Measurements from ENCODE around the gene POFUT2. TPM values are rescaled to one million over a fixed set of nuclear protein-coding genes. Genes with fewer than 3 reads are reported as not detected.

The POFUT2 gene
- total RNA-seq, 1 experiment from 2014 or later, result 28.2 TPM

GRCh38 chr21:45253180-45253579 lies 34.5 kb downstream of the POFUT2 start:
- no peaks in the 10 kb centered on the region for H4K20me1 ChIP-seq (ENCODE audit: low read length)
- DNase-seq, result peak; percentile 44
- CTCF ChIA-PET, result no interaction called here
- H3K9me3 ChIP-seq (ENCODE audit: low read length), result no peaks in the 10 kb centered on the region
- no peak for TF ChIP-seq EZH2phosphoT487 (IDR thresholded peaks at IDR 0.05; ENCODE audit: borderline replicate concordance, low read length)
- TF ChIP-seq CTCF (conservative IDR thresholded peaks at IDR 0.05; ENCODE audit: low read depth, low read length), result no peak
- TF ChIP-seq EZH2 (IDR thresholded peaks at IDR 0.05; ENCODE audit: low read length, unreplicated experiment), result no peak
- no peaks in the 10 kb centered on the region for H3K79me2 ChIP-seq (ENCODE audit: low read length)
- intact Hi-C loops (cut with micrococcal nuclease), result no loop called here
- H3K4me1 ChIP-seq (ENCODE audit: insufficient read depth, low read length), result peaks cover 22% of the 10 kb centered on the region
- H3K9me2 ChIP-seq (replicated peaks; ENCODE audit: low read length), result no peaks in the 10 kb centered on the region
- no peaks in the 10 kb centered on the region for H3F3A ChIP-seq (ENCODE audit: low read length, unreplicated experiment)
- peak overlapping the region; percentile 48 for H3K4me2 ChIP-seq (ENCODE audit: low read length)
- ATAC-seq, result peak; percentile 66
- 0 out of 2 replicates have a peak, but pooled peaks cover 8% of the 10 kb centered on the region for H3K27me3 ChIP-seq (ENCODE audit: low read length)
- H3K9ac ChIP-seq (ENCODE audit: low read length), result no peak overlapping the region
- POLR2A ChIA-PET (ENCODE audit: unreplicated experiment), result no interaction called here
- H3K36me3 ChIP-seq (ENCODE audit: low read depth, low read length), result no peaks in the 10 kb centered on the region
- BruUV-seq (replicated peaks), result no TSS peak
- H3K27ac ChIP-seq (ENCODE audit: low read length), result no peak overlapping the region
- H3K4me3 ChIP-seq (ENCODE audit: low read length), result 0 out of 2 replicates have a peak overlapping the region, but pooled peaks have one; percentile 3
- peak overlapping the region; percentile 23; the same call in 1 of the 2 replicates for H2AFZ ChIP-seq (ENCODE audit: low read length)

DNA sequence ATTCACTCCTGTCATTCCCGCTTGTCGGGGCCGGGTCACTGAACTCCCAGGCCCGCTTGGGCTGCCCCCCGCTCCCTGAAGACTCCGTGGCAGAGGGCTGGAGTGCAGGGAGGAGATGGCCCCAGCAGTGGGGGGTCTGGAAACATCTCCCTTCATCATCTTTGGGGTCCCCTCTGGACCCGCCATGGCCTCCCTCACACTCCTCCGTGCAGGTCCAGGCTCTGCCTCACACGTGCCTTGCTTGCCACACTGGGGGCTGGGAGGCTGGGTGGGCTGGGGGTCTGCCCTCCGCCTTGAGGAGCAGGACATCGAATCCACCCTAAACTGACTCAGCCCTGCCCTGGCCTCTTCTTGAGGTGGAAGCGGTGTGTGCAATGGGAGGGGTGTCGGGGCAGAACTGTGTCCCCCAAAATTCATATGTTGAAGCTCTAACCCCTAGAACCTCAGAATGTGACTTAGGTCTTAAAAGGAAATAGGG lies 35.2 kb downstream of the POFUT2 start:
- Histone ChIP-seq H3K9me3 (ENCODE audit: low read length) (no peaks in the 10 kb centered on the region), H2AFZ (ENCODE audit: low read length) (no peak overlapping the region), H3K4me2 (ENCODE audit: low read length) (no peak overlapping the region), H3K4me3 (ENCODE audit: low read length) (no peak overlapping the region), H3K79me2 (ENCODE audit: low read length) (no peaks in the 10 kb centered on the region), H3K9ac (ENCODE audit: low read length) (no peak overlapping the region), H3K27ac (ENCODE audit: low read length) (no peak overlapping the region), H3F3A (ENCODE audit: low read length, unreplicated experiment) (no peaks in the 10 kb centered on the region), H3K27me3 (ENCODE audit: low read length) (0 out of 2 replicates have a peak, but pooled peaks cover 8% of the 10 kb centered on the region), H3K9me2 (replicated peaks; ENCODE audit: low read length) (no peaks in the 10 kb centered on the region), H3K4me1 (ENCODE audit: insufficient read depth, low read length) (peaks cover 25% of the 10 kb centered on the region), H4K20me1 (ENCODE audit: low read length) (no peaks in the 10 kb centered on the region), H3K36me3 (ENCODE audit: low read depth, low read length) (no peaks in the 10 kb centered on the region)
- TF ChIP-seq CTCF (conservative IDR thresholded peaks at IDR 0.05; ENCODE audit: low read depth, low read length) (no peak), EZH2phosphoT487 (IDR thresholded peaks at IDR 0.05; ENCODE audit: borderline replicate concordance, low read length) (no peak), EZH2 (IDR thresholded peaks at IDR 0.05; ENCODE audit: low read length, unreplicated experiment) (no peak)
- ChIA-PET CTCF (no interaction called here), POLR2A (ENCODE audit: unreplicated experiment) (no interaction called here)
- ATAC-seq, result no peak
- DNase-seq, result no peak
- intact Hi-C loops (cut with micrococcal nuclease), result no loop called here
- no TSS peak for BruUV-seq (replicated peaks)

DNA sequence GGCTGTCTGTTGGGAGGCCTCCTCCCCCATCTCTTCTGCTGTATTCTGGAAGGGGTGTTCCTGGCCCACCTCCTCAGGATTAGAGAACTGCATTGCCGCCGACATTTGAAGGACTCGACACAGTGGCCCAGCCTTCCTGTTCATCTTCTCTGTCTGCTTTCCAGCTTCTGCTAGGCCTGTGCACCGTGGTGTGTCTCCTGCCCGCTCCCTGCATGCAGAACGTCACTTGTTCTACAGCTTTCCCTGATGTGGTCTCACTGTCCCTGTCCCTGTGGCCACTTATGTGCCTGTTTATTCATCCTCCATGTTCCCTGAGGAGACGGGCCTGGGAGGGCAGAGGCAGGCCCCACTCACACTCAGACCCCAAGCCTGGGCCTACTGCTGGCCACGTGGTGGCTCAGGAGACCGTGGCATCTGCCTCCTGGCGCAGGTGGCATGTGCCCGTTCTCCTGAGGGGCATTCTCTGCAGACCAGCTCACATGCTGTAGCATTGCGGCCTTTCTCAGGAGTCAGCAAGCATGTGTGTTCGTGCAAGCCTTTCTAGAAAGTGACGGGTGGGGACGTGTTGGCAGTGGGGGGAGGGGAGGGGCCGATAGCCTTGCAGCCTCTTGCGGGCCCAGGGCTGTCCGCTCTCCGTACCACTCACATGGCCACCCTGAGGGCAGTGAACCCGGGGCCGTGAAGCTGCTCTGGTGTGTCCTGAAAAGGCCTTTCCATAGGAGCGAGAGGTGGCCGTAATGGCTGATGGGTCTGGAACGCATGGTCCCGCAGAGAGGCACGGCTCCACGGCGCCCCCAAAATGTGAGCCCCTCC lies 35.9 kb downstream of the POFUT2 start:
- TF ChIP-seq CTCF (conservative IDR thresholded peaks at IDR 0.05; ENCODE audit: low read depth, low read length), result no peak
- TF ChIP-seq EZH2phosphoT487 (IDR thresholded peaks at IDR 0.05; ENCODE audit: borderline replicate concordance, low read length), result no peak
- TF ChIP-seq EZH2 (IDR thresholded peaks at IDR 0.05; ENCODE audit: low read length, unreplicated experiment), result no peak
- POLR2A ChIA-PET (ENCODE audit: unreplicated experiment), result no interaction called here
- H3K9ac ChIP-seq (ENCODE audit: low read length), result no peak overlapping the region
- peaks cover 25% of the 10 kb centered on the region for H3K4me1 ChIP-seq (ENCODE audit: insufficient read depth, low read length)
- no peak for ATAC-seq
- 0 out of 2 replicates have a peak, but pooled peaks cover 8% of the 10 kb centered on the region for H3K27me3 ChIP-seq (ENCODE audit: low read length)
- no peaks in the 10 kb centered on the region for H4K20me1 ChIP-seq (ENCODE audit: low read length)
- H3F3A ChIP-seq (ENCODE audit: low read length, unreplicated experiment), result no peaks in the 10 kb centered on the region
- no peak for DNase-seq
- H3K36me3 ChIP-seq (ENCODE audit: low read depth, low read length), result no peaks in the 10 kb centered on the region
- intact Hi-C loops (cut with micrococcal nuclease), result no loop called here
- H3K9me3 ChIP-seq (ENCODE audit: low read length), result no peaks in the 10 kb centered on the region
- CTCF ChIA-PET, result no interaction called here
- no peak overlapping the region for H3K4me2 ChIP-seq (ENCODE audit: low read length)
- no peak overlapping the region for H3K4me3 ChIP-seq (ENCODE audit: low read length)
- no peak overlapping the region for H3K27ac ChIP-seq (ENCODE audit: low read length)
- no TSS peak for BruUV-seq (replicated peaks)
- H3K9me2 ChIP-seq (replicated peaks; ENCODE audit: low read length), result no peaks in the 10 kb centered on the region
- H2AFZ ChIP-seq (ENCODE audit: low read length), result no peak overlapping the region
- no peaks in the 10 kb centered on the region for H3K79me2 ChIP-seq (ENCODE audit: low read length)

All from PC-3 (cell line).